Epithelial cell of esophagus (primary cell): ENCODE data around the gene DCTN4.

Experiments used
- DNase-seq: peaks from one replicate; pipeline ENCODE4 v3.0.0; 2010; ENCODE audit warnings: low read depth
- H3K4me3 ChIP-seq: 2 replicates; pipeline ENCODE4 v1.5.1; 2011; ENCODE audit warnings: mild to moderate bottlenecking, low read length, control low read depth
- CTCF ChIP-seq: IDR thresholded peaks from 2 replicates; pipeline ENCODE4 v1.5.1; 2011; ENCODE audit warnings: low read depth, mild to moderate bottlenecking, low read length, control low read depth, inconsistent platforms; ENCODE audit not compliant: insufficient read depth; ENCODE audit errors: missing control alignments

The DCTN4 gene

GRCh38 chr5:150778088-150778516, 19.3 kb upstream of the DCTN4 start:
- no peak for TF ChIP-seq CTCF
- peak overlapping the region; percentile 74 for H3K4me3 ChIP-seq
- no peak for DNase-seq

GRCh38 chr5:150777685-150778084, 18.9 kb upstream of the DCTN4 start:
- DNase-seq: no peak
- H3K4me3 ChIP-seq: no peak overlapping the region
- no peak for TF ChIP-seq CTCF

- TF ChIP-seq CTCF: no peak
- H3K4me3 ChIP-seq: no peak overlapping the region
- peak; percentile 93 for DNase-seq
Measured at GRCh38 chr5:150774145-150774544, 15.3 kb upstream of the DCTN4 start.

- TF ChIP-seq CTCF: no peak
- H3K4me3 ChIP-seq: no peak overlapping the region
- DNase-seq: no peak
Measured at GRCh38 chr5:150771034-150771795, 12.4 kb upstream of the DCTN4 start.

- TF ChIP-seq CTCF: no peak
- no peak overlapping the region for H3K4me3 ChIP-seq
- DNase-seq: no peak
Measured at GRCh38 chr5:150766251-150766650, 7.4 kb upstream of the DCTN4 start.

GRCh38 chr5:150765799-150766169, 7.0 kb upstream of the DCTN4 start:
- TF ChIP-seq CTCF: no peak
- no peak for DNase-seq
- H3K4me3 ChIP-seq: no peak overlapping the region
